Spinal cord (tissue), 10 donors: ENCODE measurements around the gene PRSS56. TPM values are rescaled to one million over a fixed set of nuclear protein-coding genes. Genes with fewer than 3 reads are reported as not detected.

Experiments used
- DNase-seq, 6 donors: peaks; one replicate each; pipeline versions ENCODE4 v3.0.0 to v3.0.0-alpha.2; 2013 to 2015; ENCODE audit warnings: low spot score in 6 of 6, low read depth in 4 of 6
- H3K27ac ChIP-seq: one replicate; pipeline ENCODE4 v1.5.1; 2013; ENCODE audit warnings: low read depth, low read length, control low read depth
- H3K27me3 ChIP-seq: one replicate; pipeline ENCODE4 v1.6.1; 2013; ENCODE audit warnings: low read length; ENCODE audit not compliant: control insufficient read depth, insufficient read depth
- H3K36me3 ChIP-seq: one replicate; pipeline ENCODE4 v1.6.1; 2013; ENCODE audit warnings: low read length; ENCODE audit not compliant: control insufficient read depth, insufficient read depth
- H3K4me1 ChIP-seq: one replicate; pipeline ENCODE4 v1.6.1; 2013; ENCODE audit warnings: low read length; ENCODE audit not compliant: control insufficient read depth, insufficient read depth
- H3K4me3 ChIP-seq: one replicate; pipeline ENCODE4 v1.5.1; 2013; ENCODE audit warnings: low read depth, low read length, control low read depth
- H3K9me3 ChIP-seq: one replicate; pipeline ENCODE4 v1.6.1; 2013; ENCODE audit warnings: low read length; ENCODE audit not compliant: control insufficient read depth, insufficient read depth
- WGBS: methylation state at CpG from one replicate; pipeline ENCODE4 v1.1.5; 2013; ENCODE audit warnings: missing lambda C conversion rate; ENCODE audit not compliant: insufficient coverage; 5-methylcytosine and 5-hydroxymethylcytosine counted together
- polyA plus RNA-seq, 2 donors: library from polyadenylated mRNA; unstranded; fragments of 120-200 nt; gene quantifications; one replicate each; pipeline ENCODE4 v1.2.1, GENCODE V29; 2013; ENCODE audit not compliant: insufficient read length in 2 of 2
- total RNA-seq, 2 donors: library from RNA; depleted of rRNA in 1 of 2; stranded (reverse); fragments of 120-200 nt in 1 of 2; fragments of >200 nt in 1 of 2; gene quantifications; one replicate each; pipeline versions ENCODE4 v1.2.3 to v1.2.4, GENCODE V29; 2013 to 2014
- donor health status: healthy.

PRSS56 gene
- total and polyA plus RNA-seq, 4 donors, result 0.89 to 5.8 (median 3.1) TPM

GRCh38 chr2:232513353-232513752 is 6.8 kb upstream of the PRSS56 start:
- no peak for DNase-seq
- no peaks in the 10 kb centered on the region for H3K27me3 ChIP-seq
- H3K9me3 ChIP-seq, result no peaks in the 10 kb centered on the region
- 100% methylated on average over 1 of the region's 5 CpGs for WGBS
- H3K4me3 ChIP-seq, result no peak overlapping the region
- no peaks in the 10 kb centered on the region for H3K36me3 ChIP-seq
- peaks cover 25% of the 10 kb centered on the region for H3K4me1 ChIP-seq
- H3K27ac ChIP-seq, result no peak overlapping the region

GRCh38 chr2:232515639-232516038 is 4.5 kb upstream of the PRSS56 start:
- Histone ChIP-seq H3K9me3 (no peaks in the 10 kb centered on the region), H3K27me3 (no peaks in the 10 kb centered on the region), H3K4me1 (peaks cover 31% of the 10 kb centered on the region), H3K36me3 (no peaks in the 10 kb centered on the region), H3K27ac (no peak overlapping the region), H3K4me3 (no peak overlapping the region)
- no peak for DNase-seq
- 91% methylated on average over 6 of the region's 7 CpGs for WGBS

- no peaks in the 10 kb centered on the region for H3K9me3 ChIP-seq
- H3K4me1 ChIP-seq, result peaks cover 26% of the 10 kb centered on the region
- no peak overlapping the region for H3K27ac ChIP-seq
- peaks cover 5% of the 10 kb centered on the region for H3K27me3 ChIP-seq
- WGBS, result 100% methylated on average over 3 of the region's 3 CpGs
- no peak for DNase-seq
- no peaks in the 10 kb centered on the region for H3K36me3 ChIP-seq
- H3K4me3 ChIP-seq, result no peak overlapping the region
These were observed 3.6 kb upstream of the PRSS56 start for GRCh38 chr2:232516551-232516950.

- Histone ChIP-seq H3K9me3 (no peaks in the 10 kb centered on the region), H3K4me3 (no peak overlapping the region), H3K27ac (no peak overlapping the region), H3K27me3 (peaks cover 22% of the 10 kb centered on the region), H3K4me1 (peaks cover 31% of the 10 kb centered on the region), H3K36me3 (no peaks in the 10 kb centered on the region)
- 58% methylated on average over 4 of the region's 6 CpGs for WGBS
- no peak for DNase-seq
These were observed 1.3 kb upstream of the PRSS56 start for GRCh38 chr2:232518844-232519243.

- DNase-seq, result no peak
- Histone ChIP-seq H3K4me1 (peaks cover 41% of the 10 kb centered on the region), H3K27ac (no peak overlapping the region), H3K4me3 (no peak overlapping the region), H3K36me3 (peaks cover 5% of the 10 kb centered on the region), H3K9me3 (no peaks in the 10 kb centered on the region), H3K27me3 (peaks cover 34% of the 10 kb centered on the region)
- WGBS, result 66% methylated on average over 5 of the region's 15 CpGs
These were observed 301 bp downstream of the PRSS56 start for GRCh38 chr2:232520489-232520888.

DNA sequence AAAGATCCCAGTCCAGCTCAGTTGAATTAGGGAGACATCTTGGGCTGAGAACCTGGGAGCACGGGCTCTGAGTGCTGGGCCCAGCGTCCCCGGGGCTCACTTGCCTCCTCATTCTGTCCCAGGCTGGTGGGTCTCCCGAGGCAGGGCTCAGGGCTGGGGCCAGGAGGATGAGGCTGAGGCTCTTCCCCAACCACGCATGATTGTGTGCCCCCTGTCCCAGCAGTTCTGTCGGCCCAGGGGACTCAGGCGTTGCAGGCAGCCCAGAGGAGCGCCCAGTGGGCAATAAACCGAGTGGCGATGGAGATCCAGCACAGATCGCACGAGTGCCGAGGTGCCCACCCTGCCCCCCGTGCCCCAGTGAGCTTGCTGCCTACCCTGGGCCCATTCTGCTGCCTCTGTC is 910 bp downstream of the PRSS56 start:
- WGBS, result 89% methylated on average over 14 of the region's 14 CpGs
- Histone ChIP-seq H3K4me1 (peaks cover 41% of the 10 kb centered on the region), H3K4me3 (no peak overlapping the region), H3K36me3 (peaks cover 5% of the 10 kb centered on the region), H3K27ac (no peak overlapping the region), H3K9me3 (no peaks in the 10 kb centered on the region), H3K27me3 (peaks cover 36% of the 10 kb centered on the region)
- DNase-seq, result no peak

DNA sequence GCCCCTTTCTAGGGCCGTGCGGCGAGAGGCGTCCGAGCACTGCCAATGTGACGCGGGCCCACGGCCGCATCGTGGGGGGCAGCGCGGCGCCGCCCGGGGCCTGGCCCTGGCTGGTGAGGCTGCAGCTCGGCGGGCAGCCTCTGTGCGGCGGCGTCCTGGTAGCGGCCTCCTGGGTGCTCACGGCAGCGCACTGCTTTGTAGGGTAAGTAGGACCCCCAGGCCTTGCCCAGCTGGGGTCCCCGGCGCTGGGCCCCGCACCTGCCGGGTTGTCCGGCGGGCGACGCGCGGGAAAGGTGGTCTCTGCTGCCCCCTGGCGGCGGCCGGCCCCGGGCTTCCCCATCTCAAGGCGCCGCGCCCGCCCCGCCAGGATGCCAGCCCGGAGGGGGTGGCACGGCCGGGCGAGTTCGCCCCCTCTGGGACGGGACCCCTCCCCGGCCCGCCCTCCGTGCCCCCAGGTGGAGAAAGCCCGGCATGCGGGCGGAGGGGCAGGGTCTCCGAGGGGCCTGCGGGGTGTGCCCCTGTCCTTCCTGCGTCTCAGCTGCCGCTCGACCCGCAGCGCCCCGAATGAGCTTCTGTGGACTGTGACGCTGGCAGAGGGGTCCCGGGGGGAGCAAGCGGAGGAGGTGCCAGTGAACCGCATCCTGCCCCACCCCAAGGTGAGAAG is 1.9 kb downstream of the PRSS56 start:
- H3K4me3 ChIP-seq, result peak overlapping the region; percentile 2
- H3K9me3 ChIP-seq, result no peaks in the 10 kb centered on the region
- H3K27me3 ChIP-seq, result peaks cover 36% of the 10 kb centered on the region
- DNase-seq, result peak in 2 of 6 donors; percentile 76
- H3K4me1 ChIP-seq, result peaks cover 41% of the 10 kb centered on the region
- H3K27ac ChIP-seq, result no peak overlapping the region
- H3K36me3 ChIP-seq, result peaks cover 5% of the 10 kb centered on the region
- WGBS, result 2% methylated on average over 66 of the region's 66 CpGs

DNA sequence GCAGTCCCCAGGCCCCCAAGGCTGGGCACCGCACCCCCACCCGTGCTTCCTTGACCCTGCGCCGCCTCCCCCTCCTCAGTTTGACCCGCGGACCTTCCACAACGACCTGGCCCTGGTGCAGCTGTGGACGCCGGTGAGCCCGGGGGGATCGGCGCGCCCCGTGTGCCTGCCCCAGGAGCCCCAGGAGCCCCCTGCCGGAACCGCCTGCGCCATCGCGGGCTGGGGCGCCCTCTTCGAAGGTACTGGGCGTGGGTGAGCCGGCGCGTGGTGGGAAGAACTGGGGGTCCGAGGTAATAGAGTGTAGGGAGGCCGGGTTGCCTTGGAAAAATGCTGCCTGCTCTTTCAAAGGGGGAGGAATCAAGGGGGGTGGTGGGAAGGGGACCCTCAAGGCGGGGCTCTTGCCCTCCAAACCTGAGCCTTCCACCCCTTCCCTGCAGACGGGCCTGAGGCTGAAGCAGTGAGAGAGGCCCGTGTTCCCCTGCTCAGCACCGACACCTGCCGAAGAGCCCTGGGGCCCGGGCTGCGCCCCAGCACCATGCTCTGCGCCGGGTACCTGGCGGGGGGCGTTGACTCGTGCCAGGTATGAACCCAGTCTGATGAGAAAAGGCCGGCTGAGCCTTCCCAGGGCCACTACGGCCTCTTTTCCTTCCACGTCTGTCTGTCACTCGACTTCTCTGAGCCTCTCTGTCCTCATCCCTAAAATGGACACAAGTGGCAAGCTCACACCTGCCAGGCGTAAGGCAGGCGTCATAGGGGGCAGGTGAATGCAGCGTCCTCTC is 2.6 kb downstream of the PRSS56 start:
- H3K27me3 ChIP-seq, result peaks cover 36% of the 10 kb centered on the region
- WGBS, result 24% methylated on average over 45 of the region's 46 CpGs
- no peak for DNase-seq

GRCh38 chr2:232523402-232523681 is 3.2 kb downstream of the PRSS56 start:
- Histone ChIP-seq H3K27me3 (peaks cover 36% of the 10 kb centered on the region), H3K27ac (no peak overlapping the region), H3K36me3 (peaks cover 5% of the 10 kb centered on the region), H3K9me3 (no peaks in the 10 kb centered on the region), H3K4me3 (no peak overlapping the region), H3K4me1 (peaks cover 41% of the 10 kb centered on the region)
- WGBS, result 14% methylated on average over 15 of the region's 16 CpGs
- no peak for DNase-seq

More for the DNA sequence above, 2.6 kb downstream of the PRSS56 start:
- Histone ChIP-seq H3K27ac (no peak overlapping the region), H3K4me1 (peaks cover 41% of the 10 kb centered on the region), H3K4me3 (peak overlapping the region; percentile 2), H3K9me3 (no peaks in the 10 kb centered on the region), H3K36me3 (peaks cover 5% of the 10 kb centered on the region)
